Neutrophil (primary cell): ENCODE results near the gene AADACL2.
"Not testable (repeated sequence)": the region's sequence is repeated elsewhere in the genome, so short reads cannot be mapped to it uniquely, and the experiment has no call there.

ENCODE experiments used
- H3K27ac ChIP-seq: fragments of 200-600 bp; sonication (generic); 2 replicates; pipeline ENCODE4 v1.5.1; 2016; ENCODE audit warnings: mild to moderate bottlenecking, moderate library complexity
- H3K27me3 ChIP-seq: fragments of 200-600 bp; sonication (generic); 2 replicates; pipeline ENCODE4 v1.6.0; 2016; ENCODE audit warnings: mild to moderate bottlenecking
- H3K36me3 ChIP-seq: fragments of 200-600 bp; sonication (generic); 2 replicates; pipeline ENCODE4 v1.5.1; 2017
- H3K4me1 ChIP-seq, 2 experiments: fragments of 200-600 bp in 1 of 2; sonication (generic) in 1 of 2; 1 replicate in 1 of 2; 2 replicates in 1 of 2; pipeline versions ENCODE4 v1.5.1 to v1.6.1; 2013 to 2016; ENCODE audit warnings: low read depth in 1 of 2, low read length in 1 of 2, mild to moderate bottlenecking in 1 of 2, moderate library complexity in 1 of 2; ENCODE audit not compliant: control insufficient read depth in 1 of 2, insufficient read depth in 1 of 2
- H3K4me3 ChIP-seq, 2 experiments: fragments of 200-600 bp in 1 of 2; sonication (generic) in 1 of 2; 1 replicate in 1 of 2; 2 replicates in 1 of 2; pipeline ENCODE4 v1.5.1; 2013 to 2016; ENCODE audit warnings: low read depth in 1 of 2, low read length in 1 of 2, mild to moderate bottlenecking in 1 of 2, moderate library complexity in 1 of 2
- H3K9me3 ChIP-seq: fragments of 200-600 bp; sonication (generic); 2 replicates; pipeline ENCODE4 v1.5.1; 2016
- TF ChIP-seq, protein P1 (sequence below): fragments of 200-600 bp; sonication (generic); IDR thresholded peaks from 2 replicates; pipeline ENCODE4 v1.5.1; 2016; ENCODE audit warnings: antibody characterized with exemption

AADACL2 gene

DNA sequence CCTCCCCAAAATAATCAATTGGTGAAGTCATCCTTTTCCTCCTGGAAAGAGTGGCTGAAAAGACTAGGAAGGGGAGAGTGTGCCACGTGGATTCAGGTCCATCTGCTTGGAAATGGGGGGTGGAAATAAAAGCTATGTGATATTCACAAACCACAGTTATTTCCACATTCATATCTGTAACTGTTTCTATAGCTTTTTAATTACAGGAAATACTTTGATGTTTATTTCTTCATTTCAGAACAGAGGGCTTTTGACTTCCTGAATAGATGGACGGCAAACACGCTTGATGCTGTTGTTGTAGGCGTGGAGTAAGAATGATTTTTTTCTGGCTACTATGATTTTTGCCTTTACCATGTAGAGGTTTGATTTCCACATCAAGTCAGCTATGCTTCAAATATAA, 10.1 kb downstream of the AADACL2 start:
- Histone ChIP-seq H3K4me1 (peaks cover 0 to 8% of the 10 kb centered on the region in 2 experiments), H3K27ac (no peak overlapping the region), H3K9me3 (no peaks in the 10 kb centered on the region), H3K36me3 (no peaks in the 10 kb centered on the region), H3K4me3 (no peak overlapping the region), H3K27me3 (no peaks in the 10 kb centered on the region)
- TF ChIP-seq, protein P1, sequence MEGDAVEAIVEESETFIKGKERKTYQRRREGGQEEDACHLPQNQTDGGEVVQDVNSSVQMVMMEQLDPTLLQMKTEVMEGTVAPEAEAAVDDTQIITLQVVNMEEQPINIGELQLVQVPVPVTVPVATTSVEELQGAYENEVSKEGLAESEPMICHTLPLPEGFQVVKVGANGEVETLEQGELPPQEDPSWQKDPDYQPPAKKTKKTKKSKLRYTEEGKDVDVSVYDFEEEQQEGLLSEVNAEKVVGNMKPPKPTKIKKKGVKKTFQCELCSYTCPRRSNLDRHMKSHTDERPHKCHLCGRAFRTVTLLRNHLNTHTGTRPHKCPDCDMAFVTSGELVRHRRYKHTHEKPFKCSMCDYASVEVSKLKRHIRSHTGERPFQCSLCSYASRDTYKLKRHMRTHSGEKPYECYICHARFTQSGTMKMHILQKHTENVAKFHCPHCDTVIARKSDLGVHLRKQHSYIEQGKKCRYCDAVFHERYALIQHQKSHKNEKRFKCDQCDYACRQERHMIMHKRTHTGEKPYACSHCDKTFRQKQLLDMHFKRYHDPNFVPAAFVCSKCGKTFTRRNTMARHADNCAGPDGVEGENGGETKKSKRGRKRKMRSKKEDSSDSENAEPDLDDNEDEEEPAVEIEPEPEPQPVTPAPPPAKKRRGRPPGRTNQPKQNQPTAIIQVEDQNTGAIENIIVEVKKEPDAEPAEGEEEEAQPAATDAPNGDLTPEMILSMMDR: no peak

DNA sequence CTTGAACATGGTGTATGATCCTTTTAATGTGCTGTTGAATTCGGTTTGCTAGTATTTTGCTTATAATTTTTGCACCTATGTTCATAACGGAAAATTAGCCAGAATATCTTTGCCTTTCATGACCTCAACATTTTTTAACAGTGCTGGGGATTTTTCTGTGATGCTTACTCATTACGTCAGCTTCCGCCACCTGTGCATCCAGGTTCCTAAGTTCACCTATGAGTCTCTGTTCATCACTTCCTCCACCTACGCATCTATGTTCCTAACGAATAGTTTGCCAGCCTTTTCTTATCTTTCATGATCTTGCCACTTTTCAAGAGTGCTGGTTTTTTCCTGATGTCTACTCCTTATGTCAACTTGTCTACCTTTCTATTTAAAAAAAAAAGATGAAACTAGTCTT, 16.5 kb downstream of the AADACL2 start:
- no peaks in the 10 kb centered on the region for H3K36me3 ChIP-seq
- H3K4me1 ChIP-seq: peaks cover 6 to 11% of the 10 kb centered on the region in 2 experiments
- no peaks in the 10 kb centered on the region for H3K27me3 ChIP-seq
- no peak overlapping the region for H3K27ac ChIP-seq
- no peaks in the 10 kb centered on the region for H3K9me3 ChIP-seq
- TF ChIP-seq, protein P1: no peak
- no peak overlapping the region for H3K4me3 ChIP-seq

DNA sequence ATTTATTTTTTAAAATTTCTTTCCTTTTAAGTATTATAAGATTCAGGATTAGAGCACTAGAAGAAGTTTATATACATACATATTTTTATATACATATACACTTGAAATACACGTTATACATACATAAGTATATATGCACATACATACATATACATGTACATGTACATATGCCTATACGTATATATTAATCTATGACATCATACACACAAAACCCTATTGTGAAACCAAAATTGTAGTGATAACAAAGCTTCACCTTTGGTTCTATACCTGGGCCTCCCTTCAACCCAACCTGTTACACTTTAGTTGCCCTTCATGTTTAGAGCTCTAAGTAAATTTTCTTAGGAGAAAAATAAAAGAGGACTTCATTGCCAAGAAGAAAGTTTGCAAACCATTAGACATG, 17.0 kb downstream of the AADACL2 start:
- no peaks in the 10 kb centered on the region for H3K36me3 ChIP-seq
- H3K27ac ChIP-seq: peak overlapping the region; percentile 49
- TF ChIP-seq, protein P1: no peak
- no peak overlapping the region for H3K4me3 ChIP-seq
- H3K27me3 ChIP-seq: no peaks in the 10 kb centered on the region
- peaks cover 6 to 11% of the 10 kb centered on the region in 2 experiments for H3K4me1 ChIP-seq
- H3K9me3 ChIP-seq: no peaks in the 10 kb centered on the region

DNA sequence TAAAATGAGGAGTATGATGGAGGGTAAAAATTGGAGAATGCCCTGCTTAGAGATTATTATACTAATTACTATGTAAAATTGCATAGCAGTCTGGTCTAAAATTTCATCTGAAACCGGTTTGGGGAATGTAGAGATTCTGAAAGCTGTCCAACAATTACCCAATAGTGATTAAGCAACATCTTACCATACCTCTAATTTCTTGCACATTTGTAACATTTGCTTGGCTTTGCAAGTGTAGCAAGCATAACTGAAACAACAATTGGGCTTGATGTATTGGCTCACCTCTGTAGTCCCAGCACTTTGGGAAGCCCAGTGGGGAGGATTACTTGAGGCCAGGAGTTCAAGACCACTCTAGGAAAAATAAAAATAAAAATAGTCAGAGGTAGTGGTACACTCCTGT, 17.4 kb downstream of the AADACL2 start:
- H3K27ac ChIP-seq: peak overlapping the region; percentile 49
- no peaks in the 10 kb centered on the region for H3K27me3 ChIP-seq
- H3K36me3 ChIP-seq: no peaks in the 10 kb centered on the region
- H3K9me3 ChIP-seq: no peaks in the 10 kb centered on the region
- TF ChIP-seq, protein P1: no peak
- no peak overlapping the region for H3K4me3 ChIP-seq
- H3K4me1 ChIP-seq: peaks cover 6 to 11% of the 10 kb centered on the region in 2 experiments

DNA sequence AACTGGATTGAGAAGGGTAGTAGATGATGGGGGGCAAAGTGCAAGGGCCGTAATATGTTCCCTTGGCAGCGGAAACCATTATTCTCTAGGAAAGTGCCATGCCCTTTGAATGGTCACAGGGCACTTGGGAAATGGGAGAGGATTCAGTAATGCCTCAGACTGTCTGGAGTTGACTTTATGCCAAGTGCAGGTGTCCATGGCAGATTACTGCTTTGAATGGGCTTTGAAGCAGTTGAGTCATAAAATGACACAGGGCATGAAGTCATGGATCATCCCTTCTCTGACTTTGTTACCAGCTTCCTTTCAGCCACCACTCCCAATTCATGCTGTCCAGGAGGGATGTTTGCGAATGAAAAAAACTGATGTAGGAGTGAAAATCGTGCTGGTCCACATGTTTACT, 20.1 kb downstream of the AADACL2 start:
- Histone ChIP-seq H3K27ac (no peak overlapping the region), H3K4me1 (peaks cover 6 to 11% of the 10 kb centered on the region in 2 experiments), H3K9me3 (no peaks in the 10 kb centered on the region), H3K4me3 (no peak overlapping the region), H3K36me3 (no peaks in the 10 kb centered on the region), H3K27me3 (no peaks in the 10 kb centered on the region)
- TF ChIP-seq, protein P1: no peak

DNA sequence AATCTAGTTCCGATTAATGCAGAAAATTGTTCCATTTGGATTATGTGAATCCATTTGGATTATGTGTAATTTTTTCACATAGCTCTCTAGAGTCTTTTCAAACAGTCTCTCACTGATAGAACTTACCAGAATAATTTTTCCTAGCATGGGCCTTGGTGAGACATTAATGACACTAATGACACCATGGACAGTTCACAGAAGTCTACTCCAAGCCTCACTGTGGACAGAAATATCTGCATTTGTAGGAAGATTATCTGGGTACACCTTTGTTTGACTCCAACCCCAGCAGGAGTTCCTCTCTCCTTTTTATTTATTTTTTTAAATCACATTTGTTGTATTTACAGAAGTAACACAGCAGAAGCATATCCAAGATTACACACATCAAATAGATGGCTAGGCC, 27.9 kb downstream of the AADACL2 start:
- no peak overlapping the region for H3K4me3 ChIP-seq
- no peaks in the 10 kb centered on the region for H3K4me1 ChIP-seq
- no peaks in the 10 kb centered on the region for H3K9me3 ChIP-seq
- TF ChIP-seq, protein P1: no peak
- no peaks in the 10 kb centered on the region for H3K36me3 ChIP-seq
- H3K27me3 ChIP-seq: no peaks in the 10 kb centered on the region
- no peak overlapping the region for H3K27ac ChIP-seq

DNA sequence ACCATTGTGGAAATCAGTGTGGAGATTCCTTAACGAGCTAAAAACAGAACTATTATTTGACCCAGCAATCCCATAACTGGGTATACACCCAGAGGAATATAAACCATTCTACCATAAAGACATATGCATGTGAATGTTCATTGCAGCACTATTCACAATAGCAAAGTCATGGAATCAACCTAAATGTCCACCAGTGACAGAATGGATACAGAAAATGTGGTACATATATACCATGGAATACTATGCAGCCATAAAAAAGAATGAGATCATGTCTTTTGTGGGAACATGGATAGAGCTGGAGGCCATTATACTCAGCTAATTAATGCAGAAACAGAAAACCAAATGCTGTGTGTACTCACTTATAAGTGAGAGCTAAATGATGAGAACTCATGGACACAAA, 31.0 kb downstream of the AADACL2 start:
- H3K27ac ChIP-seq, H3K27me3 ChIP-seq, H3K9me3 ChIP-seq, H3K4me3 ChIP-seq, H3K4me1 ChIP-seq, H3K36me3 ChIP-seq: not testable (repeated sequence)
